Endometrial microvascular endothelial cells (primary cell): ENCODE results near the gene FBXW9. TPM values are rescaled to one million over a fixed set of nuclear protein-coding genes. Genes with fewer than 3 reads are reported as not detected.
"Not testable (repeated sequence)": the region's sequence is repeated elsewhere in the genome, so short reads cannot be mapped to it uniquely, and the experiment has no call there.

ENCODE experiments used
- in situ Hi-C: cut with HindIII; loops from 2 replicates; pipeline ENCODE4 v1.10.0; 2017; ENCODE audit warnings: low sequenced_read_pairs, low pct_unique_long_range_greater_than_20kb; ENCODE audit errors: inconsistent ontology term
- total RNA-seq: library from RNA; depleted of rRNA; stranded (reverse); fragments of >200 nt; gene quantifications from one replicate; pipeline ENCODE4 v1.2.3, GENCODE V29; 2015; ENCODE audit errors: inconsistent ontology term

Gene FBXW9
- total RNA-seq, 1 donor from 2014 or later: 7.2 TPM

DNA sequence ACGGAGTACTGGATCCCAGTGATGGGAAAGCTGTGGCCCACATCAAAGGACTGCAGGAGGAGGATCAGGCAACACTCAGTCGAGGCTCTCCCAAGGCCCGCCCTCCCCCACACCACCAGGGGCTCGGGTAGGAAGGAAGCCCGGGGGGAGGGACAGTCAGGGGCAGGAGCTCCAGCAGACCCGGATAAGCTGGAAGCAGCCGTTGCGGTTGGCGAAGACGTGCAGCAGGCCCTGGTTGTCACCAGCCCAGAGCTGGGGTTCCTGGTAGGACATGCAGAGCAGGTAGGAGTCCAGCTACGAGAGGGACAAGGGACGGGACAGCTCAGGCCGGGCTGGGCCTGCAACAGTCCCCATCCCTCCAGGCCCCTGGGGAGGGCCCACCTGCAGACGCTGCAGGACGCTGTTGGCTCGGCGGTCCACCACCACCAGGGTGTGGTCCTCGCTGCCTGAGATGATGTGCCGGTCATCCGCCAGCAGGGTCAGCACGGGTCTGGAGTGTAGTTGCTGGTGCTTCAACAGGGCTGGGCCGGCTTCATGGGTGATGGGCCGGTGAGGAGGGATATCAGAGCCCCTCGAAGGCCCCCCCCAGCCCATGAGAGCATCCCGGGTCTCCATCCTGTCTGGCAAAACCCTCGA, 6.7 kb downstream of the FBXW9 start:
- in situ Hi-C loops: no loop called here

DNA sequence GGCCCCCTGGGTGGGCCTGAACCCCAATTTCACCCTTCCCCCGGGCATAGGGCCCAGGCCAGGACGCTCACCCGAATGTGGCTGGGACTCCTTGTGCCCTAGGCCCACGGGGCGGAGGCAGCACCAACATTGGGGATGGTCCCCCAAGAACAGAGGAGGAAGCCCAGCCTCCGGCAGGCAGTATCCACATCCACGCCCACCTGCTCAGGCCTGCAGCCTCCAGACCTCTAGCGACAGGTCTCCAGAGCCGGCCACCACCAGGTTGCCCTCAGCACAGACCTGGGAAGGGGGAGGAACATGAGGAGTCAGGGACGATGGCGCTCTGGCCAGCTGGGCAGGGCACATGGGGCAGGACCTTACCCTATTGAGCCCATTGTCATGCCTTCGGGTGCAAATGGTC, 7.4 kb downstream of the FBXW9 start:
- in situ Hi-C loops: no loop called here

GRCh38 chr19:12687496-12688196, 8.8 kb downstream of the FBXW9 start, which contains the start of gene GNG14:
Gene GNG14 (plus strand): TSS chr19:12687998. CDS start chr19:12688049, 51 bp downstream.
- in situ Hi-C loops: no loop called here

DNA sequence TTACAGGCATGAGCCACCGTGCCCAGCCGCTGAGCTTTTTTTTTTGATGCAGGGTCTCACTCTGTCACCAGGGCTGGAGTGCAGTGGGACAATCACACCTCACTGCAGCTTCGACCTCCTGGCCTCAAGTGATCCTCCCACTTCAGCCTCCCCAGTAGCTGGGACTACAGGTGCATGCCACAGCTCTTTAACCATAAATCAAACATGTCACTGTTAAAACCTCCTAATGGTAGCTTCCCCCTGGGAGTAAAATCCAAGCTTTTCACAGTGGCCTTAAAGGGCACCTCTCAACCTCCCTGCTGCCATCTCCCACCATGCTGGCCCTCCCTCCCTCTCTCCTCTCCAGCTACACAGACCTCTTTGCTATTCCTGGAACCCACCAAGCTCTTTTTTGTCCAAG, 10.6 kb downstream of the FBXW9 start:
- in situ Hi-C loops: no loop called here

DNA sequence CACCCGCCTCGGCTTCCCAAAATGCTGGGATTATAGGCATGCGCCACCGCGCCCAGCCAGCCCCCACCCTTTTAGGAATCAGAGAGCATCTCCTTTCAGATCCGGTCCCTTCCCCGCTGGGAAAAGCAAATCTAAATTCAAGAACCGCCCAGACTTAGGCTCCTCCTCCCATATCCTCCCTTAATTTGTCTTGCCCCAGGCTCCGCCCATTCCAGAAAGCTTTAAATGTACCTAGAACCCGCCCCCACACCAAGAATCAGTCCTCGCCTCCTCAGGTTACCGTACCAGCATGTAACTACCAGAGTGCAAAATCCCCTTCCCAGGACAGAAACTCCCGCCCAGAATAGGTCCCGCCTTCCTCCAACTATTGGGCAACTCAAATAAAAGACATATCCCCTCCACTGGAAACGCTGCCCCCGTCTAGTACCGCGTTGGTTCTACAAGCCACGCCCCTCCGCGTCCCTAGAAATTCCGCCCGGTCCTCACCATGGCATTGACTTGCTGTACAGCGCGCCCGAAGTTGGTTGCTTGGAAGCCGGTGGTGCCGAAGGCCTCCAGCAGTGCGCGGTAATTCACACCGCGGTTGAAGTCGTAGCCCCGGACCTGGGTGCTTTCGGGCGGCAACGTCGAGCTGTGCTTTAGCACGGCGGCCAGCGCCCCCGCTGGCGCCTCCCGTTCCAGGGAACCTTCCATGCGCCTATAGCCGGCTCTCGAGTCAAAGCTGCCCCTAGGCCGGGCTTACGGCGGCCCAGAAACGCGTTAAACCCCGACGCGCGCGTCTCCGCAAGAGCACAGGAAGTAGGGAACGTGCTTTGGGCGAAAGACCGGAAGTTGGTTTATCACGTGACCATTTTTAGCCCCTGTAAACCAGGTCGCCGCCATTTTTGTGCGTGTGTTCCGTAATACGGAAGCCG, 15.1 kb downstream of the FBXW9 start, which contains the start of gene DHPS:
DHPS (minus strand) TSS at position 807 of the 914 bp plus-strand sequence; CDS start at position 693, 114 bp downstream.
- in situ Hi-C loops: no loop called here

GRCh38 chr19:12680034-12680433, 16.4 kb downstream of the FBXW9 start:
- in situ Hi-C loops: no loop called here

- in situ Hi-C loops: not testable (repeated sequence)
Observed at GRCh38 chr19:12678039-12678438, 18.4 kb downstream of the FBXW9 start.

DNA sequence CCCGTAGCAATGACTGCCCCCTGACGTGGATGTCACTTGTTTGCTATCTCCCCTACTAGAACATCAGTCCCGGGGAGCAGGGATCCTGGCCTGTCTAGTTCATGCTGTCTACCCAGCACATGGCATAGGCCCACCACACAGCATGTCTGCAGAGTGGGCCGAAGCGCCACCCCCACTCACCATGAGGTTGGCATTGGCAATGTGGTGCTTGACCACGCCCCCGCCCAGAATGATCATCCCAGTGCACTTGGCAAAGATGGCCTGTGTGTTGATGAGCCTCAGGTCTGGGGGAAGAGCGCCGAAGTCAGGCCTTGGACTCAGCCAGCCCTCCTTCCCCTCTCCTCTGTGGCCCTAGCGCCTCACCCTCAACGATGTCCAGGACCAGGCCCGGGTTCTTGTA, 19.5 kb downstream of the FBXW9 start:
- in situ Hi-C loops: no loop called here

DNA sequence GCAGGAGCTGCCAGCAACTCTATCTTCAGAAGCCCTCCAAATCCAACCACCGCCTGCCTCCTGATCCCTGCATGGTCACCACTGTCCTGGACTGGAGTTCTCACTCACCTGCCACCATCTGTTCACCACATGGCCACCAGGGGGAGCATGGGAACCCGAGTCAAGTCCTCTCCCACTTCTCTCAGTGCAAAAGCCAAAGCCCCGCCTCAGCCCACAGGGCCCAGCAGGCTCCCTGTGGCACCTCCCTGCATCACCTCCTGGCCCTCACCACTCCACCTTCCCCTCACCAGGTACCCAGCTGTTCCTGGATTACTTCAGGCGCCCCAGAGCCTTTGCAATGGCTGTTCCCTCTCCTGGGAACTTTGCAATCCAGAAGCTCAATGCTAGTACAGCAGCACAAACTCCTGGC, 20.0 kb downstream of the FBXW9 start:
- in situ Hi-C loops: no loop called here

- in situ Hi-C loops: no loop called here
Observed at GRCh38 chr19:12675940-12676339, 20.5 kb downstream of the FBXW9 start.

GRCh38 chr19:12675399-12675798, 21.0 kb downstream of the FBXW9 start:
- in situ Hi-C loops: no loop called here

DNA sequence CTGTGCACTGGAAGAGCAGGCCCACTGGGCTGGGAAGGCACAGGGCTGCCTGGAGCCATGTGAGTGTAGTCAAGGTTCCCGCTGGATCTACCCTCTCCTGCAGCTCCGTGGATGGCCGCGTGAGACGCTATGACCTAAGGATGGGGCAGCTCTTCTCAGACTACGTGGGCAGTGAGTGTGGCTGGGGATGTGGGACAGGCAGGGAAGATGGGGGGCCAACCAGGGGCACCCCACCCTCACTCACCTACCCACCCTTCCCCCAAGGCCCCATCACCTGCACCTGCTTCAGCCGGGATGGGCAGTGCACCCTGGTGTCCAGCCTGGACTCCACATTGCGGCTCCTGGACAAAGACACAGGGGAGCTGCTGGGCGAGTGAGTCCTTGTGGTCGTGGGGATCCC, 23.7 kb downstream of the FBXW9 start:
- in situ Hi-C loops: no loop called here

- in situ Hi-C loops: no loop called here
Observed at GRCh38 chr19:12670159-12670928, 26.1 kb downstream of the FBXW9 start.

GRCh38 chr19:12669270-12670158, 26.9 kb downstream of the FBXW9 start:
- in situ Hi-C loops: no loop called here

- in situ Hi-C loops: no loop called here
Observed at GRCh38 chr19:12668932-12669269, 27.5 kb downstream of the FBXW9 start.

DNA sequence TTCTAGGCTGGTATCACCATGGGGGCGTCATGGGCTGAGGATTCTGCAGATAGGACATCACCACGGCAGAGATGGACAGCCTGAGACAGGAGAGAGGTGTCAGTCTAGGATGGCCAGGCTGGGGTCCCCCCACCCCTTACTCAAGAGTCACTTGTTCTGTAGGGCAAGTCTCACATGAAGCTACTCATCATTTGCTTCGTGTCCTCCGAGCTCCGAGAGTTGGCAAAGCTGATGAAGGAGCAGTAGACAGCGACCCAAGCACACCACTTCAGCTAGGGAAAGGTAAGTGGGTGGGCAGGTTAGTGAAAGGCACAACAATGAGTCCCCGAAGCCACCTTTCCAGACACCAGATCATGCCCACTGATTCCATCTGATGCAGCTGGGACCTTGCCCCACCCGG, 28.1 kb downstream of the FBXW9 start:
- in situ Hi-C loops: no loop called here

GRCh38 chr19:12667731-12668302, 28.6 kb downstream of the FBXW9 start:
- in situ Hi-C loops: no loop called here
